ENCODE measurements around the gene ZFP64. TPM values are rescaled to one million over a fixed set of nuclear protein-coding genes. Genes with fewer than 3 reads are reported as not detected.

ZFP64 gene
- total RNA-seq, 1 donor from 2014 or later, result 23.6 TPM

- Mint-ChIP-seq H3K4me1 (peaks cover 7% of the 10 kb centered on the region), H3K36me3 (peaks cover 34% of the 10 kb centered on the region), H3K27ac (no peak overlapping the region), H3K4me3 (no peak overlapping the region), H3K27me3 (ENCODE audit: low read depth) (no peaks in the 10 kb centered on the region), H3K9me3 (no peaks in the 10 kb centered on the region)
- no peak for TF ChIP-seq CTCF (IDR thresholded peaks at IDR 0.05; ENCODE audit: unreplicated experiment)
- DNase-seq (ENCODE audit: low spot score in 2 of 2, unreplicated experiment in 2 of 2), result no peak
These were observed 9.8 kb downstream of the ZFP64 start for GRCh38 chr20:52181766-52182165.

GRCh38 chr20:52180180-52180840, 11.3 kb downstream of the ZFP64 start:
- H3K4me1 Mint-ChIP-seq, result peaks cover 7% of the 10 kb centered on the region
- DNase-seq (ENCODE audit: low spot score in 2 of 2, unreplicated experiment in 2 of 2), result no peak
- no peaks in the 10 kb centered on the region for H3K27me3 Mint-ChIP-seq (ENCODE audit: low read depth)
- H3K36me3 Mint-ChIP-seq, result peaks cover 33% of the 10 kb centered on the region
- no peak overlapping the region for H3K27ac Mint-ChIP-seq
- no peaks in the 10 kb centered on the region for H3K9me3 Mint-ChIP-seq
- no peak for TF ChIP-seq CTCF (IDR thresholded peaks at IDR 0.05; ENCODE audit: unreplicated experiment)
- no peak overlapping the region for H3K4me3 Mint-ChIP-seq

DNA sequence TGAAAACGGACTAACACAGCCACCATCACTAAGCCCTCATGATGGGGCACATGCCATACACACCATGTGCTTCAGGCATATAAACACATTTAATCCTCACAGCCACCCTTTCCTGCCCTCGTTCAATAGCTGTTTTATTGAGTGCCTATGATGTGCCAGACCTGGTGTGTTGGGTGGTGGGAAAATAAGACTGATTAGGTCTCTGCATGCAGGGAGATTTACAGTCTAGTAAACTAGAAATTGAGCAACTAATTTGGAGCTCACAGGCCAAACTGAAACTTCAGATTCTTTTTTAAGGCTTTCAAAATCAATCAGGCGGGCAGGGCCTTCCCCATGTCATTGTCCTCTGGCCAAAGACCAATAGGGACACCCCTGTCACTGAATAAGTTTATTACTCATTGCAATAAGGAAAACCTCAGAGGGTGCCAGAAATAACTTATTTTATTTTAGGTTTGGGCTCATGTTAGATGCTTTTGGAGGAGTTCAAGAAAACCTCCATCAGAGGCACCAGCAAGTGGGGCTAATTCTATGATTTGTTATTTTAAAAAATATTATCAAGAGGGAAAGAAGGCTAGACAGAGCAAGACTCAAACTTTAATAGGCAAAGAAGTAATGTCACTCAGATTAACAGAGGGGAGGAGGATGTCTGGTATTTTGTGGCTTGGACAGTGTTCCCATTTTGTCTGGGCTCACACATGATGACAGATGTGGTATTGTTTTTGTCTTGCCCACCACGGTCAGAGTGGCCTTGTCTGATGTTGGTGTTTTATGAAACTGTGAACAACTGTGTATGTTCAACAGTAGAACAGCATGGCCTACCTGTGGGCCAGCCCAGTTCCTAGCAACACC, 12.0 kb downstream of the ZFP64 start:
- Mint-ChIP-seq H3K4me3 (no peak overlapping the region), H3K27ac (no peak overlapping the region), H3K4me1 (peaks cover 7% of the 10 kb centered on the region), H3K9me3 (no peaks in the 10 kb centered on the region), H3K27me3 (ENCODE audit: low read depth) (no peaks in the 10 kb centered on the region), H3K36me3 (peaks cover 34% of the 10 kb centered on the region)
- no peak for TF ChIP-seq CTCF (IDR thresholded peaks at IDR 0.05; ENCODE audit: unreplicated experiment)
- DNase-seq (ENCODE audit: low spot score in 2 of 2, unreplicated experiment in 2 of 2), result no peak

DNA sequence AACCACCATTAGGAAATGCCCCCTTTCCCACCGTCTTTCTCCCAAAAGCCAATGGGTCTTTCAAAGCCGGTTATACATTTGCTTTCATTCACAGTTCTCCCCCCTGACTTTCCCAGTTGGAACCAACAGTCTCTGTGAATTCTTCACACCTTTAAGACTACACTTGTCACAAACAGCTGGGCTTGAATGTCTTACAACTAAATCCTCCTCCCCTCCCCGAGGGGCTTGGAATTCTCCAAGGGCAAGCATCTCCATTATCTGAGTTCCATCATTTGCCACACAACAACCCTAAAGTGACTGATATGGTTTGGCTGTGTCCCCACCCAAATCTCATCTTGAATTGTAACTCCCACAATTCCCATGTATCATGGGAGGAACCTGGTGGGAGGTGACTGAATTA, 12.9 kb downstream of the ZFP64 start:
- Mint-ChIP-seq H3K4me1 (peaks cover 7% of the 10 kb centered on the region), H3K9me3 (no peaks in the 10 kb centered on the region), H3K4me3 (no peak overlapping the region), H3K27ac (no peak overlapping the region), H3K36me3 (peaks cover 29% of the 10 kb centered on the region), H3K27me3 (ENCODE audit: low read depth) (no peaks in the 10 kb centered on the region)
- no peak for TF ChIP-seq CTCF (IDR thresholded peaks at IDR 0.05; ENCODE audit: unreplicated experiment)
- DNase-seq (ENCODE audit: low spot score in 2 of 2, unreplicated experiment in 2 of 2), result no peak

- H3K27me3 Mint-ChIP-seq (ENCODE audit: low read depth), result no peaks in the 10 kb centered on the region
- peaks cover 7% of the 10 kb centered on the region for H3K4me1 Mint-ChIP-seq
- peaks cover 30% of the 10 kb centered on the region for H3K36me3 Mint-ChIP-seq
- no peak for TF ChIP-seq CTCF (IDR thresholded peaks at IDR 0.05; ENCODE audit: unreplicated experiment)
- no peak overlapping the region for H3K27ac Mint-ChIP-seq
- DNase-seq (ENCODE audit: low spot score in 2 of 2, unreplicated experiment in 2 of 2), result no peak
- H3K9me3 Mint-ChIP-seq, result no peaks in the 10 kb centered on the region
- H3K4me3 Mint-ChIP-seq, result no peak overlapping the region
These were observed 15.7 kb downstream of the ZFP64 start for GRCh38 chr20:52175840-52176239.
